RWPE2 (cell line): ENCODE results near the gene YBEY.
A peak's percentile ranks its signal among the peaks of the same experiment; 100 is the strongest.
"Not testable (repeated sequence)": the region's sequence is repeated elsewhere in the genome, so short reads cannot be mapped to it uniquely, and the experiment has no call there.

Experiments used
- ATAC-seq: fragments of 200-7000 bp; cut with Tn5 transposase; 3 replicates; pipeline ENCODE4 v1.9.1; 2021; ENCODE audit warnings: low read depth
- DNase-seq: peaks from one replicate; pipeline ENCODE4 v3.0.0-alpha.2; 2020; ENCODE audit warnings: low spot score
- H3K27ac ChIP-seq: fragments of 450-650 bp; 2 replicates; pipeline ENCODE4 v1.5.1; 2017; ENCODE audit warnings: mild to moderate bottlenecking; ENCODE audit not compliant: poor library complexity, severe bottlenecking
- H3K27me3 ChIP-seq: fragments of 250-450 bp; sonication (Bioruptor Pico); 2 replicates; pipeline ENCODE4 v1.5.1; 2021; ENCODE audit warnings: mild to moderate bottlenecking, moderate library complexity; ENCODE audit not compliant: insufficient read depth, poor library complexity, severe bottlenecking
- H3K36me3 ChIP-seq: fragments of 250-450 bp; sonication (Bioruptor Pico); 2 replicates; pipeline ENCODE4 v1.5.1; 2020; ENCODE audit warnings: low read depth, mild to moderate bottlenecking, moderate library complexity
- H3K4me1 ChIP-seq: fragments of 250-450 bp; sonication (Bioruptor Pico); 2 replicates; pipeline ENCODE4 v1.5.1; 2021; ENCODE audit warnings: mild to moderate bottlenecking, moderate library complexity; ENCODE audit not compliant: insufficient read depth, poor library complexity, severe bottlenecking
- H3K4me3 ChIP-seq: fragments of 250-450 bp; sonication (Bioruptor Pico); 2 replicates; pipeline ENCODE4 v1.5.1; 2021; ENCODE audit warnings: mild to moderate bottlenecking, moderate library complexity; ENCODE audit not compliant: severe bottlenecking
- H3K9me3 ChIP-seq: fragments of 250-450 bp; sonication (Bioruptor Pico); 2 replicates; pipeline ENCODE4 v1.5.1; 2021; ENCODE audit warnings: mild to moderate bottlenecking, moderate library complexity; ENCODE audit not compliant: severe bottlenecking
- CTCF ChIP-seq: fragments of 450-650 bp; IDR thresholded peaks from one replicate; pipeline ENCODE4 v1.5.1; 2017; ENCODE audit warnings: mild to moderate bottlenecking, moderate library complexity; ENCODE audit not compliant: poor library complexity, severe bottlenecking

Gene YBEY

GRCh38 chr21:46285761-46286647, at the start of gene YBEY:
Gene YBEY (plus strand): TSS chr21:46286342. CDS start chr21:46286914, 572 bp downstream.
- peaks cover 23% of the 10 kb centered on the region for H3K4me1 ChIP-seq
- peak within 1 kb of the TSS; percentile 87 for H3K27ac ChIP-seq
- peak; percentile 93 for ATAC-seq
- no peaks in the 10 kb centered on the region for H3K9me3 ChIP-seq
- DNase-seq: peak; percentile 92
- peak within 1 kb of the TSS; percentile 92 for H3K4me3 ChIP-seq
- H3K27me3 ChIP-seq: no peaks in the 10 kb centered on the region
- TF ChIP-seq CTCF: no peak
- H3K36me3 ChIP-seq: peaks cover 54% of the 10 kb centered on the region

GRCh38 chr21:46237474-46237873, 48.7 kb upstream of the YBEY start:
- no peak for TF ChIP-seq CTCF
- no peaks in the 10 kb centered on the region for H3K4me1 ChIP-seq
- H3K9me3 ChIP-seq: no peaks in the 10 kb centered on the region
- no peak for DNase-seq
- no peak for ATAC-seq
- H3K36me3 ChIP-seq: peaks cover 87% of the 10 kb centered on the region
- H3K27me3 ChIP-seq: no peaks in the 10 kb centered on the region
- H3K27ac ChIP-seq: no peak overlapping the region
- H3K4me3 ChIP-seq: no peak overlapping the region

- no peak overlapping the region for H3K27ac ChIP-seq
- no peak for TF ChIP-seq CTCF
- no peak overlapping the region for H3K4me3 ChIP-seq
- no peaks in the 10 kb centered on the region for H3K27me3 ChIP-seq
- H3K4me1 ChIP-seq: no peaks in the 10 kb centered on the region
- no peak for ATAC-seq
- H3K36me3 ChIP-seq: peaks cover 98% of the 10 kb centered on the region
- no peak for DNase-seq
- no peaks in the 10 kb centered on the region for H3K9me3 ChIP-seq
Measured at GRCh38 chr21:46239817-46240325, 46.3 kb upstream of the YBEY start.

- not testable (repeated sequence) for H3K4me3 ChIP-seq, DNase-seq, ATAC-seq, H3K4me1 ChIP-seq, H3K27ac ChIP-seq, H3K27me3 ChIP-seq, H3K9me3 ChIP-seq
- H3K36me3 ChIP-seq: peaks cover 98% of the 10 kb centered on the region
Measured at GRCh38 chr21:46241577-46241976, 44.6 kb upstream of the YBEY start.

GRCh38 chr21:46243325-46243724, 42.8 kb upstream of the YBEY start:
- DNase-seq: no peak
- Histone ChIP-seq H3K27ac (no peak overlapping the region), H3K36me3 (peaks cover 97% of the 10 kb centered on the region), H3K4me3 (no peak overlapping the region), H3K4me1 (no peaks in the 10 kb centered on the region), H3K27me3 (no peaks in the 10 kb centered on the region), H3K9me3 (no peaks in the 10 kb centered on the region)
- no peak for TF ChIP-seq CTCF
- no peak for ATAC-seq
